GM06990 (cell line): ENCODE results near the gene GRPEL2.

Experiments
- DNase-seq: peaks from one replicate; pipeline ENCODE4 v3.0.0-alpha.2; 2011; ENCODE audit not compliant: insufficient read length; ENCODE audit errors: extremely low read depth
- H3K27me3 ChIP-seq: replicated peaks from 2 replicates; pipeline ENCODE4 v1.6.0; 2011; ENCODE audit warnings: low read length; ENCODE audit not compliant: control insufficient read depth, insufficient read depth
- H3K36me3 ChIP-seq: 2 replicates; pipeline ENCODE4 v1.5.1; 2011; ENCODE audit warnings: low read length; ENCODE audit not compliant: control insufficient read depth, insufficient read depth
- H3K4me3 ChIP-seq: replicated peaks from 2 replicates; pipeline ENCODE4 v1.5.1; 2011; ENCODE audit warnings: low read depth, mild to moderate bottlenecking, control low read depth, low read length
- TF ChIP-seq, protein P1 (sequence below): IDR thresholded peaks from 2 replicates; pipeline ENCODE4 v1.5.1; 2011; ENCODE audit warnings: low read length, control low read depth, mild to moderate bottlenecking, inconsistent platforms; ENCODE audit not compliant: insufficient read depth, poor library complexity, severe bottlenecking

GRPEL2 gene

DNA sequence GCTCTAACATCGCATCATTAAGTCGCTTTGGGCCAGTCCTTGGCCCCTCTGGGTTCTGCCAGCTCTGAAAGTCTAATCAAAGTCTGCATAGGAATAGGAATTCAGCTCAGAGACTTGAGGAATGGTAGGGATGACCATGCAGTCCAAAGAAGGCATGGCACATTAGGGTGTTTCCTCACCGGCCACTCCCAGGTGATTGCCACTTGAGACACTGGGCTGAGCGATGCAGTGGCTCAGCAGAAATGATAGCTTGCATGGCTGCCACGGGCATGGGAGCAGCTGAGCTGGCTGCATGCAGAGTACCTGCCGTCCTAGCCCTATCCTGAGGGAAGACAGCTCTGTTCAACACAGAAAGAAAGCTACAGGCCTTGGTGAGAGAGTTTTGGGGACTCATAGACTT is 44.9 kb upstream of the GRPEL2 start:
- no peaks in the 10 kb centered on the region for H3K36me3 ChIP-seq
- DNase-seq, result no peak
- TF ChIP-seq, protein P1, sequence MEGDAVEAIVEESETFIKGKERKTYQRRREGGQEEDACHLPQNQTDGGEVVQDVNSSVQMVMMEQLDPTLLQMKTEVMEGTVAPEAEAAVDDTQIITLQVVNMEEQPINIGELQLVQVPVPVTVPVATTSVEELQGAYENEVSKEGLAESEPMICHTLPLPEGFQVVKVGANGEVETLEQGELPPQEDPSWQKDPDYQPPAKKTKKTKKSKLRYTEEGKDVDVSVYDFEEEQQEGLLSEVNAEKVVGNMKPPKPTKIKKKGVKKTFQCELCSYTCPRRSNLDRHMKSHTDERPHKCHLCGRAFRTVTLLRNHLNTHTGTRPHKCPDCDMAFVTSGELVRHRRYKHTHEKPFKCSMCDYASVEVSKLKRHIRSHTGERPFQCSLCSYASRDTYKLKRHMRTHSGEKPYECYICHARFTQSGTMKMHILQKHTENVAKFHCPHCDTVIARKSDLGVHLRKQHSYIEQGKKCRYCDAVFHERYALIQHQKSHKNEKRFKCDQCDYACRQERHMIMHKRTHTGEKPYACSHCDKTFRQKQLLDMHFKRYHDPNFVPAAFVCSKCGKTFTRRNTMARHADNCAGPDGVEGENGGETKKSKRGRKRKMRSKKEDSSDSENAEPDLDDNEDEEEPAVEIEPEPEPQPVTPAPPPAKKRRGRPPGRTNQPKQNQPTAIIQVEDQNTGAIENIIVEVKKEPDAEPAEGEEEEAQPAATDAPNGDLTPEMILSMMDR, result no peak
- H3K4me3 ChIP-seq, result no peak overlapping the region
- peaks cover 4% of the 10 kb centered on the region for H3K27me3 ChIP-seq

DNA sequence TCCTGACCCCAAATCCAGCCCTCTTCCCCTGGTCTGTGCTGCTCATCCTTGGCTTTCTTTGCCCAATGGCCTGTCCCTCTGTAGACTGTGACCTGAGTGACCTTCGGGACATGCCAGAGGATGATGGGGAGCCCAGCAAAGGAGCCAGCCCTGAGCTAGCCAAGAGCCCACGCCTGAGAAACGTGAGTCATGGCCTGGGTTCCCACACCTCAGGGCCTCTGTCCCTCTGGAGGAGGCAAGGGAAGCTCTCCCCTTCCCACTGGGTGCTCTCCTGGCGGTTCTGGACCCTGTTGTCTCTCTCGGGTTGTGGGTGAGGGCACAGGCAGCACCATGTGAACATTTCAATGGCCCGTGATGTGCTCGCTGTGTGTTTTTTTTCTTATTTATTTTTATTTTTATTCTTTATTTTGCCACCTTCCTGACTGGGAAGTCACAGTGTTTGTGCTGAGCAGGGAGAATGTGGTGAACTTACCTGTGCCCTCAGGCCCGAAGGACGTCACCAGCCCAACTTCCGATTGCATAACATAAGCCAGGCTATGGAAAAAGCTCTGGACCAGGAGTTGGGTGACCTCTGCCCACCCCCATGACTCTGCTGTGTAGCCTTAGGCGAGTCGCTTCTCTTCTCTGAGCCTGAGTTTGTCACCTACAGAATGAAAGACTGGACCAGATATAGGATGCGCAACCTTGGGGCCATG is 44.1 kb upstream of the GRPEL2 start:
- no peak for DNase-seq

DNA sequence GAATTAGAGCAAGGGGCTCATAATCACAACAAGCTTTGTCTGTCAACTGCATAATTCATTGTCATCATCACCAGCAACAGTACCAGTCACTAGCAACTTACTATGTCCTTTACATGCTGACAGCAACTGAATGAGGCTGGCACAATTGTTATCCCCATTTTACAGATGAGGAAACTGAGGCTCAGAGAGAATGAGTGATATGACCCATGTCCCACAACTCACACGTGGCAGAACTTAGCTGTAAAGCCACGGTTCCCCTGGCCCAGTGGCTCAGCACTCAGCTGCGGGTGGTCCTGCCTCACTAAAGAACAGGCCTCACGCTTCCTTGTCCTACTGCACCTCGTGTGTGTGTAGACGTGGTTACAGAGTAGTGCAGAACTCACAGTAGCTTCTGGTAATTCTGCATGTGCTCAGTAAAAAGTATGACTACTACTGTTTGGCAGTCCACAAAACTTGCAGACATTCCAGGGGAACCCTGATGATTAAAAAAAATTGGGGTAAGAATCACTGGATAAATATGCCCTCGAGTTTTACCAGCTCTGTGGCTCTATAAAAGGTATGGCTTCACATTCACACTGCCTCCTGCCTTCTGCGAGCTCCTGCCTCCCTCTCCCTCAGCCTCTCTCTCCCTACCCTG is 43.4 kb upstream of the GRPEL2 start:
- TF ChIP-seq, protein P1, result no peak
- Histone ChIP-seq H3K4me3 (no peak overlapping the region), H3K27me3 (peaks cover 5% of the 10 kb centered on the region), H3K36me3 (no peaks in the 10 kb centered on the region)
- DNase-seq, result no peak

More for the DNA sequence above, 44.1 kb upstream of the GRPEL2 start:
- Histone ChIP-seq H3K27me3 (peaks cover 5% of the 10 kb centered on the region), H3K36me3 (no peaks in the 10 kb centered on the region), H3K4me3 (no peak overlapping the region)
- TF ChIP-seq, protein P1, result no peak

DNA sequence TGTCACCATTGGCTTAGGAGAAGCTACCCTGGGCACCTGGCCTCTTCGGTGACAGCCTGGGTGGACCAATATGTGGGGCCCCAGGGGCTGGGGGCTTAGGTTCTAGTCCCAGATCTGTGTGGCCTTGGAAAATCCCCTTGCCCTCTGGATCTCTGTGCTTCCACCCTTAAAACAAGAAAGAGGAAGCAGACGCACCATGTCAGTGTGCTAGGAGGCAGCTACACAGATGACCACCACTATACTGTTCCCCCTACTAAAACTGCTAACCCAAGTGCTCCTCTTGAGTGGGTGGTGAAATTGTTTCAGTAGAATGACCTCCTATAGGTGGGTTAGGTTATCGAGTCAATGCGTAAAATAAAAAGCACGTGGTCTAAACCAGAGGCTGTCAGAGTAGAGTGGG is 42.7 kb upstream of the GRPEL2 start:
- TF ChIP-seq, protein P1, result no peak
- no peaks in the 10 kb centered on the region for H3K36me3 ChIP-seq
- H3K4me3 ChIP-seq, result no peak overlapping the region
- no peak for DNase-seq
- peaks cover 5% of the 10 kb centered on the region for H3K27me3 ChIP-seq

DNA sequence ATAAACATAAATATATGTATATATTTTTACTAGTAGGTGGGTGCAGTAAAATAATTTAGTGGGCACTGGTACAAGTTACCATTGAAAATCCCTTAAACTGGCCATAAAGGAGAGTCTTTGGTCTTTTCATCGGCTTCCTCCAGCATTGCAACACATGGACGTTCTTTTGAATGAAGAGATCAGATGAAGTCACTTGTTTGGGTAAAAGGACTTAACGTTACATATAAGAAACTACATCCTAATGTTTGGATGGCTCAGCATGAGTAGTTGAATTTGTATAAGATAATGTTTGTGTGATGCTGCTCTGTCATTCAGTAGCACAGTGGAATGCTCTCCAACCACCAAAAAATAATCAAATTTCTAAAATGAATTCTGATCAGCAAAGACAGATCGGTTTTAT is 42.1 kb upstream of the GRPEL2 start:
- peaks cover 5% of the 10 kb centered on the region for H3K27me3 ChIP-seq
- no peaks in the 10 kb centered on the region for H3K36me3 ChIP-seq
- DNase-seq, result no peak
- TF ChIP-seq, protein P1, result no peak
- H3K4me3 ChIP-seq, result no peak overlapping the region
